D721Med (cell line): ENCODE results near the gene LTC4S.

Experiments used
- DNase-seq: peaks from one replicate; pipeline ENCODE4 v3.0.0; 2011; ENCODE audit warnings: low spot score; ENCODE audit not compliant: insufficient read length
- FAIRE-seq: peaks from 2 replicates; lab custom pipeline; 2011; peaks lifted over from hg19 to GRCh38; lab: Jason Lieb, UNC
- TF ChIP-seq, protein P1 (sequence below): IDR thresholded peaks from 2 replicates; pipeline ENCODE4 v1.5.1; 2012; ENCODE audit warnings: mild to moderate bottlenecking, control low read depth; ENCODE audit not compliant: insufficient read depth; ENCODE audit errors: missing control alignments

The LTC4S gene

DNA sequence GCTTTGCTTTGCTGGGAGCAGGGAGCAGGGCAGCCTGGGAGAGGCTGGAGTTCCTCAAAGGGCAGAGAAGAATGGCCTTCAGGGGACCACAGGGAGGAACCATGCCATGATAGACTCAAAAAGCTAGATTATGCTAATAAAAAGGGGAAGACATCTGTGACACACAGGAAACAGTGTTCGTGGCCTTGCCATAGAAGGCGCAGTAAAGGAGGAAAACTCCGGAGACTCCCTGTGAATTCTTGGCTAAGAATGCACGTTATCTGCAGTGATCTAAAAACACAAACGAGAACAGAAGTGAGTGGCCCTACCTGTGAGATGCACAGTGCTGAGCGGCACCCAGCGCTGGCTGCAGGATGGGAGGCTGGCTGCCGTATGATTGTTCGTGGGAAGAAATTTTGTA is 15.9 kb upstream of the LTC4S start:
- DNase-seq (no peak), FAIRE-seq (no peak)
- TF ChIP-seq, protein P1, sequence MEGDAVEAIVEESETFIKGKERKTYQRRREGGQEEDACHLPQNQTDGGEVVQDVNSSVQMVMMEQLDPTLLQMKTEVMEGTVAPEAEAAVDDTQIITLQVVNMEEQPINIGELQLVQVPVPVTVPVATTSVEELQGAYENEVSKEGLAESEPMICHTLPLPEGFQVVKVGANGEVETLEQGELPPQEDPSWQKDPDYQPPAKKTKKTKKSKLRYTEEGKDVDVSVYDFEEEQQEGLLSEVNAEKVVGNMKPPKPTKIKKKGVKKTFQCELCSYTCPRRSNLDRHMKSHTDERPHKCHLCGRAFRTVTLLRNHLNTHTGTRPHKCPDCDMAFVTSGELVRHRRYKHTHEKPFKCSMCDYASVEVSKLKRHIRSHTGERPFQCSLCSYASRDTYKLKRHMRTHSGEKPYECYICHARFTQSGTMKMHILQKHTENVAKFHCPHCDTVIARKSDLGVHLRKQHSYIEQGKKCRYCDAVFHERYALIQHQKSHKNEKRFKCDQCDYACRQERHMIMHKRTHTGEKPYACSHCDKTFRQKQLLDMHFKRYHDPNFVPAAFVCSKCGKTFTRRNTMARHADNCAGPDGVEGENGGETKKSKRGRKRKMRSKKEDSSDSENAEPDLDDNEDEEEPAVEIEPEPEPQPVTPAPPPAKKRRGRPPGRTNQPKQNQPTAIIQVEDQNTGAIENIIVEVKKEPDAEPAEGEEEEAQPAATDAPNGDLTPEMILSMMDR, result no peak

DNA sequence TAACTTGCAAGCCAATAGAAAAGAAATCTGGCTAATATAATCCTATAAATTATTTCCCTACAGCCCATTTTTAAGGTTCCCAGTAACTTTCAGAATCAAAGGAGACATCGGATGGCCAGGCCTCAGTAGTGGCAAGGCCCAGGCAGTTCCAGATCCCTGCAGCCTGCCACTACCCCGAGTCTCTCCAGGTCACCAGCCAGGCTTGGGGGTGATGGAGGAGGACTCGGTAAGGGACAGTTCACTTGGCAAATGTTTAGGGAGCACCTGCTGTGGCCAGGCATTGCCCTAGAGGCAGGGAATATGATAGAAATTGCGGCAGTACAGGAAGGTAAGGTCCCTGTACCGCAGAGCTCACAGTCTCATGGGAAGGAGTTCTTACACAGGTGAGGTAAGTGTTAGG is 15.2 kb upstream of the LTC4S start:
- TF ChIP-seq, protein P1, result no peak

DNA sequence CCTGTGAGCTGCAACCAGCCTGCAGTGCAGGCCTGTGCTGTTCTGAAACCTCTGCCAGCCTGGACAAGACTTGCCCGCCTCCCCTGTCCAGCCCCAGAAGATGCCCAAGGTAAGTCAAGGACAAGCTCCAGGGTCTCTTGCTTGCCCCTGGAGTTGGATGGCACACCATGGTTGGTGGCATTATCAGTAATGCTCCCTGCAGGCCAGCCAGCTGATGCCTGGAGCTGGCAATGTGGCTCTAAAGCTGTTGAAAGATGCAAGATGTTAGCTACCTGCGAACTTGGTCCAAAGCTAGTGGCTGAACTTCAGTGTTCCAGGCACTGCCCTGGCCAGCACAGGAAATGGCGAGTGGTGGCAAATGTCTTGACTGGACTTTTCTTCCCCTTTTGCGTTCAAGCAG is 14.0 kb upstream of the LTC4S start:
- FAIRE-seq (no peak), DNase-seq (no peak)
- TF ChIP-seq, protein P1, result no peak

More for the DNA sequence above, 15.2 kb upstream of the LTC4S start:
- FAIRE-seq, result no peak
- no peak for DNase-seq

DNA sequence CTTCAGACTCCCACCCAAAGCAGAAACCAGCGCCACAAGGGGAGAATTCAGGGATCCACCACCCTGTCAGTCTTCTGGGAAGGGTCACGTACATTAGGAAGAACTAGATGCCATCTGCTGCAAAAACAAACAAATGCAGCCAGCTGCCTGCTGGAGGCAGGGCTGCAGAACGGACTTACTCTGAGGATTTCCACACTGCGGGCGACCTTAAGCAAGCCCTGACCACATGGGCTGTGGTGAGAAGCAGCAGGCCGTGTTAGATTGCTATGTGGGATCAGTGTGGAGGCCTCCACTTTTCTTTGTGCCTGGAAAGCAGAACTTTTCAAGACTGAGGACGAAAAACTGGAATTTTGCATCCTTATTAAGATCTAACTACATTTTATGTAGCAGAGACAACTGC is 13.4 kb upstream of the LTC4S start:
- TF ChIP-seq, protein P1, result no peak
- FAIRE-seq (no peak), DNase-seq (no peak)

DNA sequence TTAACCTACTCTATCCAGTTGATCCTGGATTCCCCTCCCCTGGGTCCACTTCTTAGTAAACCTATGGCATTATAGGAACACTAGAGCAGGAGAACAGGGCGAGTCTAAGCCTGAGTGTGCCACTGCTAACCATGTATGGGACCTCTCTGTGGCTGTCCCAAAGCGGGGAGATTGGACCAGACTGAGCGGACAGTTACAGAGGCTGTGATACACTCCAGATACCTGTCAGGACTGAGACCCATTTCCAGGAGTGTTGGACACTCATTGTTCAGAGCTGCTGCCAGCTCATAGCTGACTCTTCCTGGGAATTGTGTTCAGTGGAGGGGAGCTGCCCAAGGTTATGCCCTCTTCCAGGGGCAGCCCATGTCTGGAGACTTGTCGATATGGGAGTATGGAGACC is 11.9 kb upstream of the LTC4S start:
- FAIRE-seq (no peak), DNase-seq (no peak)
- TF ChIP-seq, protein P1, result no peak

DNA sequence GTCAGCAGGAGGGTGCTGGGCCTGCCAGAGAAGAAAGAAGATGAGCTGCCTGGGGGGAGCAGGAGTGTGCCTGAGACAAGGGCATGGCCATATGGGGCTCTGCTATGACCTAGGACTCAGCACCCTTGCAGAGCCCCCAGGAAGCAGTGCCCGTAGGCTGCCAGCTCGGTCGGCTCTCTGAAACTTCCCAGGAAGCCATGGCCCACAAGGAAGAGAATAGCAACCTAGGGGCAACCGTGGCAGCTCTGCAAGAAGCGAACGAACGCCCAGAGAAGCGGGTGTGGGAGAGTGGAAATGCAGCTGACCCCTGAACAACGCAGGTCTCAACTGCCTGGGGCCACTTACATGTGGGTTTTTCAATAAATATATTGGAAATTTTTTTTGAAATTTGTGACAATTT is 10.7 kb upstream of the LTC4S start:
- DNase-seq, result no peak
- TF ChIP-seq, protein P1, result no peak
- no peak for FAIRE-seq

DNA sequence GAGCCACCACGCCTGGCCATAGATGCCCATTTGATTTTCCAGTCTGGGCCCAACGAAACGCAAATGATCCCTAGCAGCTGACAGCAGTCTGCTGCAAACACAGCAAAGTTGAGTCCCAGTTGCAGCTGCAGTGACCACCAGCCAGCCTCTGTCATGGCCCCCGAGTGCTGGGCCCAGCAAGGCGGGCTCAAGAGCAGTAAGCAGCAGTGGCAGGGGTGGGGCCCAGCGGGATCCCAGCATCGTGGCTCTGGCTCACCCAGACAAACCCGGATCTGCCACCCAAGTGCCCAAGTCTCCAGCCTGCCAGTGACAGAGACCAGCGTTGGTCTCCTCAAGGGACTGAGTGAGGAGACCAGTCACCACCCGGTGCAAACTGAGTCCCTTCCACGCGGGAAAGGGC is 6.9 kb upstream of the LTC4S start:
- DNase-seq, result no peak
- FAIRE-seq, result no peak
- TF ChIP-seq, protein P1, result no peak
